Measurements from ENCODE around the gene SLN.

DNA sequence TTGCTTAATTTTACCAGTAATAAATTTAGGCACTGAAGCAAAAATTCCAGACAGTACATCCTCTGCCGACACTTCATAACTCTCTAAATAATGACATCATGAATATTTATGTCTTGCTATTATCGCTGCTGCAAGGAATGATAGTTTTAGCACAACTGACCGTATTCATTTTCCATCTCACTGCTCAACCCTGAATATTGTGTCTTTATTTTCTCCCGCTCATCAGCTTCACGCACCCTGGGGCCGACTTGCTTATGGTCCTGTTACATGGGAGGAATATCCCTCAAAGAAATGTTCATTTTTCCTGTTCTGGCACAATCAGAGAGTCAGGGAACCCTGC lies 33.3 kb downstream of the SLN start:
- TF ChIP-seq, protein P1, sequence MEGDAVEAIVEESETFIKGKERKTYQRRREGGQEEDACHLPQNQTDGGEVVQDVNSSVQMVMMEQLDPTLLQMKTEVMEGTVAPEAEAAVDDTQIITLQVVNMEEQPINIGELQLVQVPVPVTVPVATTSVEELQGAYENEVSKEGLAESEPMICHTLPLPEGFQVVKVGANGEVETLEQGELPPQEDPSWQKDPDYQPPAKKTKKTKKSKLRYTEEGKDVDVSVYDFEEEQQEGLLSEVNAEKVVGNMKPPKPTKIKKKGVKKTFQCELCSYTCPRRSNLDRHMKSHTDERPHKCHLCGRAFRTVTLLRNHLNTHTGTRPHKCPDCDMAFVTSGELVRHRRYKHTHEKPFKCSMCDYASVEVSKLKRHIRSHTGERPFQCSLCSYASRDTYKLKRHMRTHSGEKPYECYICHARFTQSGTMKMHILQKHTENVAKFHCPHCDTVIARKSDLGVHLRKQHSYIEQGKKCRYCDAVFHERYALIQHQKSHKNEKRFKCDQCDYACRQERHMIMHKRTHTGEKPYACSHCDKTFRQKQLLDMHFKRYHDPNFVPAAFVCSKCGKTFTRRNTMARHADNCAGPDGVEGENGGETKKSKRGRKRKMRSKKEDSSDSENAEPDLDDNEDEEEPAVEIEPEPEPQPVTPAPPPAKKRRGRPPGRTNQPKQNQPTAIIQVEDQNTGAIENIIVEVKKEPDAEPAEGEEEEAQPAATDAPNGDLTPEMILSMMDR (IDR thresholded peaks at IDR 0.05 in 2 of 3, conservative IDR thresholded peaks at IDR 0.05 in 1 of 3; ENCODE audit: borderline replicate concordance in 1 of 3, insufficient read depth in 1 of 3, low read depth in 2 of 3, low read length in 2 of 3), result no peak
- TF ChIP-seq POLR2A (IDR thresholded peaks at IDR 0.05; ENCODE audit: borderline replicate concordance, extremely low read depth, insufficient read depth, insufficient read length) (no peak), EZH2 (IDR thresholded peaks at IDR 0.05) (no peak), SP1 (IDR thresholded peaks at IDR 0.05; ENCODE audit: low read depth) (no peak), POLR2AphosphoS5 (IDR thresholded peaks at IDR 0.05; ENCODE audit: low read depth, low read length) (no peak)
- TF ChIP-seq, protein P2, sequence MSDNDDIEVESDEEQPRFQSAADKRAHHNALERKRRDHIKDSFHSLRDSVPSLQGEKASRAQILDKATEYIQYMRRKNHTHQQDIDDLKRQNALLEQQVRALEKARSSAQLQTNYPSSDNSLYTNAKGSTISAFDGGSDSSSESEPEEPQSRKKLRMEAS (IDR thresholded peaks at IDR 0.05), result no peak
- TF ChIP-seq, protein P3, sequence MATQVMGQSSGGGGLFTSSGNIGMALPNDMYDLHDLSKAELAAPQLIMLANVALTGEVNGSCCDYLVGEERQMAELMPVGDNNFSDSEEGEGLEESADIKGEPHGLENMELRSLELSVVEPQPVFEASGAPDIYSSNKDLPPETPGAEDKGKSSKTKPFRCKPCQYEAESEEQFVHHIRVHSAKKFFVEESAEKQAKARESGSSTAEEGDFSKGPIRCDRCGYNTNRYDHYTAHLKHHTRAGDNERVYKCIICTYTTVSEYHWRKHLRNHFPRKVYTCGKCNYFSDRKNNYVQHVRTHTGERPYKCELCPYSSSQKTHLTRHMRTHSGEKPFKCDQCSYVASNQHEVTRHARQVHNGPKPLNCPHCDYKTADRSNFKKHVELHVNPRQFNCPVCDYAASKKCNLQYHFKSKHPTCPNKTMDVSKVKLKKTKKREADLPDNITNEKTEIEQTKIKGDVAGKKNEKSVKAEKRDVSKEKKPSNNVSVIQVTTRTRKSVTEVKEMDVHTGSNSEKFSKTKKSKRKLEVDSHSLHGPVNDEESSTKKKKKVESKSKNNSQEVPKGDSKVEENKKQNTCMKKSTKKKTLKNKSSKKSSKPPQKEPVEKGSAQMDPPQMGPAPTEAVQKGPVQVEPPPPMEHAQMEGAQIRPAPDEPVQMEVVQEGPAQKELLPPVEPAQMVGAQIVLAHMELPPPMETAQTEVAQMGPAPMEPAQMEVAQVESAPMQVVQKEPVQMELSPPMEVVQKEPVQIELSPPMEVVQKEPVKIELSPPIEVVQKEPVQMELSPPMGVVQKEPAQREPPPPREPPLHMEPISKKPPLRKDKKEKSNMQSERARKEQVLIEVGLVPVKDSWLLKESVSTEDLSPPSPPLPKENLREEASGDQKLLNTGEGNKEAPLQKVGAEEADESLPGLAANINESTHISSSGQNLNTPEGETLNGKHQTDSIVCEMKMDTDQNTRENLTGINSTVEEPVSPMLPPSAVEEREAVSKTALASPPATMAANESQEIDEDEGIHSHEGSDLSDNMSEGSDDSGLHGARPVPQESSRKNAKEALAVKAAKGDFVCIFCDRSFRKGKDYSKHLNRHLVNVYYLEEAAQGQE (IDR thresholded peaks at IDR 0.05; ENCODE audit: low read depth), result no peak
- TF ChIP-seq, protein P4, sequence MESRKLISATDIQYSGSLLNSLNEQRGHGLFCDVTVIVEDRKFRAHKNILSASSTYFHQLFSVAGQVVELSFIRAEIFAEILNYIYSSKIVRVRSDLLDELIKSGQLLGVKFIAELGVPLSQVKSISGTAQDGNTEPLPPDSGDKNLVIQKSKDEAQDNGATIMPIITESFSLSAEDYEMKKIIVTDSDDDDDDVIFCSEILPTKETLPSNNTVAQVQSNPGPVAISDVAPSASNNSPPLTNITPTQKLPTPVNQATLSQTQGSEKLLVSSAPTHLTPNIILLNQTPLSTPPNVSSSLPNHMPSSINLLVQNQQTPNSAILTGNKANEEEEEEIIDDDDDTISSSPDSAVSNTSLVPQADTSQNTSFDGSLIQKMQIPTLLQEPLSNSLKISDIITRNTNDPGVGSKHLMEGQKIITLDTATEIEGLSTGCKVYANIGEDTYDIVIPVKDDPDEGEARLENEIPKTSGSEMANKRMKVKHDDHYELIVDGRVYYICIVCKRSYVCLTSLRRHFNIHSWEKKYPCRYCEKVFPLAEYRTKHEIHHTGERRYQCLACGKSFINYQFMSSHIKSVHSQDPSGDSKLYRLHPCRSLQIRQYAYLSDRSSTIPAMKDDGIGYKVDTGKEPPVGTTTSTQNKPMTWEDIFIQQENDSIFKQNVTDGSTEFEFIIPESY (IDR thresholded peaks at IDR 0.05; ENCODE audit: extremely low read depth, insufficient replicate concordance, low read length), result no peak

All from HCT116 (cell line).